ENCODE results near the gene SYNDIG1. TPM values are rescaled to one million over a fixed set of nuclear protein-coding genes. Genes with fewer than 3 reads are reported as not detected.

SYNDIG1 gene
- total RNA-seq, 1 donor from 2014 or later: 0.19 TPM

GRCh38 chr20:24610341-24611115 is 141.1 kb downstream of the SYNDIG1 start:
- Mint-ChIP-seq H3K27ac (no peak overlapping the region), H3K4me1 (ENCODE audit: low read depth) (no peaks in the 10 kb centered on the region), H3K36me3 (ENCODE audit: insufficient read depth) (no peaks in the 10 kb centered on the region), H3K4me3 (ENCODE audit: low read depth) (no peak overlapping the region), H3K27me3 (peaks cover 12% of the 10 kb centered on the region), H3K9me3 (ENCODE audit: low read depth) (no peaks in the 10 kb centered on the region)
- no peak for TF ChIP-seq CTCF (IDR thresholded peaks at IDR 0.05; ENCODE audit: unreplicated experiment)
- no peak for DNase-seq (ENCODE audit: low spot score, unreplicated experiment)

GRCh38 chr20:24611360-24612140 is 142.1 kb downstream of the SYNDIG1 start:
- no peak overlapping the region for H3K27ac Mint-ChIP-seq

GRCh38 chr20:24612799-24613775 is 143.7 kb downstream of the SYNDIG1 start:
- no peaks in the 10 kb centered on the region for H3K36me3 Mint-ChIP-seq (ENCODE audit: insufficient read depth)
- no peak for TF ChIP-seq CTCF (IDR thresholded peaks at IDR 0.05; ENCODE audit: unreplicated experiment)
- no peaks in the 10 kb centered on the region for H3K9me3 Mint-ChIP-seq (ENCODE audit: low read depth)
- no peak overlapping the region for H3K4me3 Mint-ChIP-seq (ENCODE audit: low read depth)
- H3K27ac Mint-ChIP-seq: no peak overlapping the region
- H3K4me1 Mint-ChIP-seq (ENCODE audit: low read depth): no peaks in the 10 kb centered on the region
- DNase-seq (ENCODE audit: low spot score, unreplicated experiment): no peak
- peaks cover 15% of the 10 kb centered on the region for H3K27me3 Mint-ChIP-seq

More at GRCh38 chr20:24611360-24612140, 142.1 kb downstream of the SYNDIG1 start:
- H3K4me3 Mint-ChIP-seq (ENCODE audit: low read depth): no peak overlapping the region
- no peaks in the 10 kb centered on the region for H3K4me1 Mint-ChIP-seq (ENCODE audit: low read depth)
- no peak for DNase-seq (ENCODE audit: low spot score, unreplicated experiment)
- TF ChIP-seq CTCF (IDR thresholded peaks at IDR 0.05; ENCODE audit: unreplicated experiment): no peak
- peaks cover 12% of the 10 kb centered on the region for H3K27me3 Mint-ChIP-seq
- H3K36me3 Mint-ChIP-seq (ENCODE audit: insufficient read depth): no peaks in the 10 kb centered on the region
- no peaks in the 10 kb centered on the region for H3K9me3 Mint-ChIP-seq (ENCODE audit: low read depth)

GRCh38 chr20:24614341-24614740 is 144.9 kb downstream of the SYNDIG1 start:
- H3K4me3 Mint-ChIP-seq (ENCODE audit: low read depth): no peak overlapping the region
- peaks cover 19% of the 10 kb centered on the region for H3K27me3 Mint-ChIP-seq
- no peaks in the 10 kb centered on the region for H3K4me1 Mint-ChIP-seq (ENCODE audit: low read depth)
- no peak for TF ChIP-seq CTCF (IDR thresholded peaks at IDR 0.05; ENCODE audit: unreplicated experiment)
- no peak for DNase-seq (ENCODE audit: low spot score, unreplicated experiment)
- no peaks in the 10 kb centered on the region for H3K36me3 Mint-ChIP-seq (ENCODE audit: insufficient read depth)
- no peak overlapping the region for H3K27ac Mint-ChIP-seq
- H3K9me3 Mint-ChIP-seq (ENCODE audit: low read depth): no peaks in the 10 kb centered on the region

- H3K36me3 Mint-ChIP-seq (ENCODE audit: insufficient read depth): no peaks in the 10 kb centered on the region
- H3K9me3 Mint-ChIP-seq (ENCODE audit: low read depth): no peaks in the 10 kb centered on the region
- H3K27me3 Mint-ChIP-seq: peaks cover 22% of the 10 kb centered on the region
- H3K4me1 Mint-ChIP-seq (ENCODE audit: low read depth): no peaks in the 10 kb centered on the region
- no peak overlapping the region for H3K27ac Mint-ChIP-seq
- no peak overlapping the region for H3K4me3 Mint-ChIP-seq (ENCODE audit: low read depth)
- DNase-seq (ENCODE audit: low spot score, unreplicated experiment): no peak
- no peak for TF ChIP-seq CTCF (IDR thresholded peaks at IDR 0.05; ENCODE audit: unreplicated experiment)
Observed at GRCh38 chr20:24615353-24615752, 145.9 kb downstream of the SYNDIG1 start.

Data from progenitor cell of endocrine pancreas (in vitro differentiated cells).